SK-N-SH treated with all-trans-retinoic acid at 6 μM for 48 hours (cell line): ENCODE data around the gene MMP17.

ENCODE experiments used
- BACH2 ChIP-seq: fragments of 250-450 bp; sonication (Bioruptor Pico); IDR thresholded peaks from 2 replicates; pipeline ENCODE4 v1.9.0; 2021; ENCODE audit warnings: mild to moderate bottlenecking, borderline replicate concordance
- CREB5 ChIP-seq: fragments of 250-450 bp; sonication (Bioruptor Pico); IDR thresholded peaks from 2 replicates; pipeline ENCODE4 v1.5.1; 2020; ENCODE audit warnings: low read depth, mild to moderate bottlenecking, moderate library complexity
- GLIS3 ChIP-seq: fragments of 250-450 bp; sonication (Bioruptor Pico); IDR thresholded peaks from 2 replicates; pipeline ENCODE4 v1.5.0; 2020; ENCODE audit warnings: mild to moderate bottlenecking, moderate library complexity
- PATZ1 ChIP-seq: fragments of 250-450 bp; sonication (Bioruptor Pico); IDR thresholded peaks from 2 replicates; pipeline ENCODE4 v1.8.0; 2020; ENCODE audit warnings: mild to moderate bottlenecking, moderate library complexity, borderline replicate concordance
- PPARA ChIP-seq: fragments of 250-450 bp; sonication (Bioruptor Pico); IDR thresholded peaks from 2 replicates; pipeline ENCODE4 v1.5.0; 2020; ENCODE audit warnings: mild to moderate bottlenecking, borderline replicate concordance
- RARB ChIP-seq: fragments of 250-450 bp; sonication (Bioruptor Pico); IDR thresholded peaks from 2 replicates; pipeline ENCODE4 v1.8.0; 2021; ENCODE audit warnings: mild to moderate bottlenecking, moderate library complexity
- SNAI2 ChIP-seq: fragments of 250-450 bp; sonication (Bioruptor Pico); IDR thresholded peaks from 2 replicates; pipeline ENCODE4 v1.5.0; 2020; ENCODE audit warnings: mild to moderate bottlenecking, moderate library complexity
- TSHZ2 ChIP-seq: fragments of 250-450 bp; sonication (Bioruptor Pico); IDR thresholded peaks from 2 replicates; pipeline ENCODE4 v1.5.0; 2020; ENCODE audit warnings: mild to moderate bottlenecking, moderate library complexity
- ZC3H10 ChIP-seq: fragments of 250-450 bp; sonication (Bioruptor Pico); IDR thresholded peaks from 2 replicates; pipeline ENCODE4 v1.5.1; 2021; ENCODE audit warnings: mild to moderate bottlenecking, moderate library complexity
- ZNF565 ChIP-seq: fragments of 450-650 bp; formaldehyde crosslinking; conservative IDR thresholded peaks from 2 replicates; pipeline ENCODE4 v1.5.0; 2020; ENCODE audit warnings: low read depth, mild to moderate bottlenecking, moderate library complexity

GRCh38 chr12:131786331-131786730 lies 41.9 kb upstream of the MMP17 start:
- TF ChIP-seq ZNF565 (CRISPR knock-in tag) (no peak), PATZ1 (no peak), PPARA (CRISPR knock-in tag) (no peak), TSHZ2 (no peak), CREB5 (no peak), ZC3H10 (CRISPR knock-in tag) (no peak), GLIS3 (no peak), RARB (CRISPR knock-in tag) (no peak), BACH2 (CRISPR knock-in tag) (no peak), SNAI2 (CRISPR knock-in tag) (no peak)
